ENCODE data around the gene KIAA1217.
A peak's percentile ranks its signal among the peaks of the same experiment; 100 is the strongest.

Gene KIAA1217

GRCh38 chr10:24459836-24460235, 250.9 kb downstream of the KIAA1217 start:
- in situ Hi-C loops (cut with MboI; ENCODE audit: low sequenced_read_pairs, unreplicated experiment): no loop called here
- no peak for DNase-seq (ENCODE audit: low spot score)
- TF ChIP-seq, protein P1, sequence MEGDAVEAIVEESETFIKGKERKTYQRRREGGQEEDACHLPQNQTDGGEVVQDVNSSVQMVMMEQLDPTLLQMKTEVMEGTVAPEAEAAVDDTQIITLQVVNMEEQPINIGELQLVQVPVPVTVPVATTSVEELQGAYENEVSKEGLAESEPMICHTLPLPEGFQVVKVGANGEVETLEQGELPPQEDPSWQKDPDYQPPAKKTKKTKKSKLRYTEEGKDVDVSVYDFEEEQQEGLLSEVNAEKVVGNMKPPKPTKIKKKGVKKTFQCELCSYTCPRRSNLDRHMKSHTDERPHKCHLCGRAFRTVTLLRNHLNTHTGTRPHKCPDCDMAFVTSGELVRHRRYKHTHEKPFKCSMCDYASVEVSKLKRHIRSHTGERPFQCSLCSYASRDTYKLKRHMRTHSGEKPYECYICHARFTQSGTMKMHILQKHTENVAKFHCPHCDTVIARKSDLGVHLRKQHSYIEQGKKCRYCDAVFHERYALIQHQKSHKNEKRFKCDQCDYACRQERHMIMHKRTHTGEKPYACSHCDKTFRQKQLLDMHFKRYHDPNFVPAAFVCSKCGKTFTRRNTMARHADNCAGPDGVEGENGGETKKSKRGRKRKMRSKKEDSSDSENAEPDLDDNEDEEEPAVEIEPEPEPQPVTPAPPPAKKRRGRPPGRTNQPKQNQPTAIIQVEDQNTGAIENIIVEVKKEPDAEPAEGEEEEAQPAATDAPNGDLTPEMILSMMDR (IDR thresholded peaks at IDR 0.05; ENCODE audit: borderline replicate concordance, control extremely low read depth, extremely low read depth, insufficient read depth, missing control alignments): no peak

DNA sequence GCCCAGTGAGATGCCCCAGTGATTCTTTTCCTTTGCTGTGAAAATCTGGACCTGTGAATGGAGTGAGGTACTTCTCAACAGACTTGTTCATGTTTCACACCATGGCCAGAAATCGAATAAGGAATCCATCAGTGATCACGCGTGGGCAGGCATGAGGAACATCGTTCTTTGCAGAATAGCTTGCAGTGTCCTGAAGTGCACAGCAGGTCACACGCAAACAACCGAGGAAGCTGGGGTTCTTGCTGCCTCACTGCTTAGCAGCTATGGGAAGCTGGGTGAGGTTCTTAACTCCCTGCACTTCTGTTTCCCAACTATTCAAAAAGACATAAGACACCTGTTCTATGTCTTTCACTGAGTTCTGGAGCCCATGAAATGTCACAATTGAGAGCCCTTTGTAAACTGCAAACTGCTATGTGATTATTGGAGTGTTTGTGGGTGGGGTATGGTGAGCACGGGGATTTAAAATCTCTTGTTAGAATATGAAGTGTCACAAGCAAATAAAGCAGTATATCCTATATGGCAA, 253.4 kb downstream of the KIAA1217 start:
- DNase-seq (ENCODE audit: low spot score): no peak
- TF ChIP-seq, protein P1 (IDR thresholded peaks at IDR 0.05; ENCODE audit: borderline replicate concordance, control extremely low read depth, extremely low read depth, insufficient read depth, missing control alignments): no peak
- in situ Hi-C loops (cut with MboI; ENCODE audit: low sequenced_read_pairs, unreplicated experiment): no loop called here

- in situ Hi-C loops (cut with MboI; ENCODE audit: low sequenced_read_pairs, unreplicated experiment): no loop called here
- no peak for DNase-seq (ENCODE audit: low spot score)
- TF ChIP-seq, protein P1 (IDR thresholded peaks at IDR 0.05; ENCODE audit: borderline replicate concordance, control extremely low read depth, extremely low read depth, insufficient read depth, missing control alignments): no peak
Measured at GRCh38 chr10:24462889-24463552, 254.1 kb downstream of the KIAA1217 start.

- in situ Hi-C loops (cut with MboI; ENCODE audit: low sequenced_read_pairs, unreplicated experiment): no loop called here
- DNase-seq (ENCODE audit: low spot score): peak; percentile 48
- TF ChIP-seq, protein P1 (IDR thresholded peaks at IDR 0.05; ENCODE audit: borderline replicate concordance, control extremely low read depth, extremely low read depth, insufficient read depth, missing control alignments): no peak
Measured at GRCh38 chr10:24463611-24464426, 254.9 kb downstream of the KIAA1217 start.

DNA sequence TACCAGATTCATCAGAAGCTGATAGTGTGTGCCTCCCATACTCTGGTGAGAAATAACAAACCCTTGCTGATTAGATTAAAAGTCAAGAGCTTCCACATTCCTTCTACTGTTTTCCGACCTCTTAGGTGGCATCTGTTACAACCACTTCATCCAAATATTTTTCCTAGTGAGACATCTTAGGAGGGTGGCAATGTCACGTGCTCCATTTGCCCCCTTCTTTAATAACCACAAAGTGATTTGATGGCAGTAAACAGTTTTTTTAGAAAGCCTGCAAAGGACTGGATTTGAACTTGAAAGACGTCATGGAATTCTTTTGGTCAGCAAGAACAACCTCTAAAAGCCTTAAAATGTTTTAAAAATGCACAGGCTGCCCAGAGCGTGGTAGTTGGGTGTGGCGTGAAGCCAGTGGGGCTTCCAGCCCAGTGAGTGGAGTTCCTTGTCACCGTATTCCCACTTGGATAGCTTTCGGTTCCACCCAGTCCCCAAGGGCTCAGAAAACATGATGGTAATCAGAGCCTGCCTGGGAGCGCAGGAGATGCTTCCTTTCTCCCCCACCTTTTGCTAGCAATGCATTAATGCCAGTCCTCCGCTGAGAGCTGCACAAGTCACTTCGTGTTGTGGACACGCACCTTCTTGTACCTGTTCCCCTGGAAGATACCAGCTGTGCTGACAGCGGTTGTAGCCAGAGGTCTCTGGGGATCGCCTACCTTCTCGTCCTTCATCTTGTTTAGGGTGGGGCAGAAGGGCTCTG, 256.4 kb downstream of the KIAA1217 start:
- TF ChIP-seq, protein P1 (IDR thresholded peaks at IDR 0.05; ENCODE audit: borderline replicate concordance, control extremely low read depth, extremely low read depth, insufficient read depth, missing control alignments): no peak
- in situ Hi-C loops (cut with MboI; ENCODE audit: low sequenced_read_pairs, unreplicated experiment): no loop called here
- DNase-seq (ENCODE audit: low spot score): no peak
